Stimulated activated CD8-positive, alpha-beta memory T cell treated with anti-CD3 and anti-CD28 coated beads, Interleukin-15, amount 100 ng/mL, for 1 hour (primary cell): Measurements from ENCODE around the gene RAE1.
A peak's percentile ranks its signal among the peaks of the same experiment; 100 is the strongest.

Source experiments
- DNase-seq: peaks from one replicate; pipeline ENCODE4 v3.0.0-alpha.2; 2020; ENCODE audit warnings: low read depth

The RAE1 gene

GRCh38 chr20:57388953-57389694 is 38.1 kb downstream of the RAE1 start:
- DNase-seq: no peak

GRCh38 chr20:57389695-57390603 is 38.9 kb downstream of the RAE1 start:
- DNase-seq: no peak

GRCh38 chr20:57390604-57391438 is 39.8 kb downstream of the RAE1 start, which contains the start of gene RBM38:
TSS of gene RBM38 (plus strand) at chr20:57391396. CDS start at chr20:57391582, 186 bp downstream.
- peak; percentile 42 for DNase-seq

GRCh38 chr20:57391439-57392301 is 40.6 kb downstream of the RAE1 start:
- no peak for DNase-seq

- DNase-seq: peak; percentile 53
Observed at GRCh38 chr20:57392512-57393271, 41.6 kb downstream of the RAE1 start.

- no peak for DNase-seq
Observed at GRCh38 chr20:57393321-57394120, 42.5 kb downstream of the RAE1 start.

- no peak for DNase-seq
Observed at GRCh38 chr20:57394121-57395082, 43.3 kb downstream of the RAE1 start.

- no peak for DNase-seq
Observed at GRCh38 chr20:57395111-57395966, 44.3 kb downstream of the RAE1 start.

- DNase-seq: no peak
Observed at GRCh38 chr20:57396212-57396983, 45.3 kb downstream of the RAE1 start.

- no peak for DNase-seq
Observed at GRCh38 chr20:57396984-57397692, 46.1 kb downstream of the RAE1 start.

- DNase-seq: no peak
Observed at GRCh38 chr20:57397693-57398108, 46.6 kb downstream of the RAE1 start.

GRCh38 chr20:57398231-57398821 is 47.3 kb downstream of the RAE1 start:
- peak; percentile 76 for DNase-seq

GRCh38 chr20:57398901-57399535 is 48.0 kb downstream of the RAE1 start:
- DNase-seq: no peak

- DNase-seq: no peak
Observed at GRCh38 chr20:57399587-57400155, 48.6 kb downstream of the RAE1 start.
